Naive B cell (primary cell): ENCODE measurements around the gene NTRK3. TPM values are rescaled to one million over a fixed set of nuclear protein-coding genes. Genes with fewer than 3 reads are reported as not detected.

Experiments used
- ATAC-seq, 2 donors: fragments of 150-1000 bp; cut with Tn5 transposase; 2 replicates each; pipeline ENCODE4 v1.10.0; 2021; ENCODE audit warnings: low read depth in 2 of 2, mild to moderate bottlenecking in 2 of 2, moderate library complexity in 2 of 2
- DNase-seq: peaks from one replicate; pipeline ENCODE4 v3.0.0; 2022
- H3K27ac Mint-ChIP-seq, 6 donors: one replicate each; pipeline ENCODE4 v1.8.0; 2020 to 2022; ENCODE audit warnings: mild to moderate bottlenecking in 6 of 6, mixed read lengths in 6 of 6, moderate library complexity in 5 of 6, inconsistent platforms in 2 of 6
- H3K27me3 Mint-ChIP-seq, 3 donors: one replicate each; pipeline ENCODE4 v1.8.0; 2021 to 2022; ENCODE audit warnings: mixed read lengths in 3 of 3, mild to moderate bottlenecking in 1 of 3
- H3K36me3 Mint-ChIP-seq, 2 donors: one replicate each; pipeline ENCODE4 v1.8.0; 2020 to 2022; ENCODE audit warnings: mixed read lengths in 2 of 2, inconsistent platforms in 1 of 2, mild to moderate bottlenecking in 1 of 2
- H3K4me1 Mint-ChIP-seq, 3 donors: one replicate each; pipeline ENCODE4 v1.8.0; 2020 to 2022; ENCODE audit warnings: mixed read lengths in 3 of 3, inconsistent platforms in 1 of 3, mild to moderate bottlenecking in 1 of 3, moderate library complexity in 1 of 3
- H3K4me3 Mint-ChIP-seq, 8 donors: one replicate each; pipeline ENCODE4 v1.8.0; 2020 to 2022; ENCODE audit warnings: mild to moderate bottlenecking in 8 of 8, mixed read lengths in 8 of 8, moderate library complexity in 8 of 8, inconsistent platforms in 2 of 8
- H3K9me3 Mint-ChIP-seq, 7 donors: one replicate each; pipeline ENCODE4 v1.8.0; 2020 to 2022; ENCODE audit warnings: mixed read lengths in 7 of 7, mild to moderate bottlenecking in 5 of 7, inconsistent platforms in 2 of 7, moderate library complexity in 1 of 7
- polyA plus RNA-seq, 6 donors: library from polyadenylated mRNA; unstranded; fragments of 300-500 nt; fragmentation: Illumina TruSeq; gene quantifications; one replicate each; pipeline ENCODE4 v1.2.3, GENCODE V29; 2021; ENCODE audit warnings: low read depth in 6 of 6

NTRK3 gene
- polyA plus RNA-seq, 6 donors from 2014 or later = not detected

DNA sequence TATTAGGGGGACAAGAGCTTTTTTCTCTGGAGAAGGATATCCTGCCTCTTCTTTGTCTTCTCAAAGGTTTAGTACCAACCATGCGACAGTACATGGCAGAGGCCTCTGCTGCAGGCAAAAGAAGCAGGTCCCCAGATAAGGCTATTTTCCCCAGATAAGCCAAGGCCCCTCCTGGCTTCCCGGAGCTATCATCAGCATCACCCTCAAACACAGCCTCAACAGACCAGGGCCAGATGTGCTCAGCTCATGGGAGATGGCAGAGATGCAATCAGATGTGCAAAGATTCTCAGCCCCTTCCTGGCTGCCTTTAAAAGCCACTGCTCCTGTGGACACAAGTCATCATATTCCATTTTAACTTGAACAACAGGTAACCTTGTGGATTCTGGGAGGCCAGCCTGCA lies 49.0 kb downstream of the NTRK3 start:
- DNase-seq = no peak
- ATAC-seq = no peak
- H3K36me3 Mint-ChIP-seq = no peaks in the 10 kb centered on the region
- peaks cover 9 to 26% (median 16%) of the 10 kb centered on the region in 3 donors for H3K27me3 Mint-ChIP-seq
- H3K9me3 Mint-ChIP-seq = peaks cover 0 to 2% (median 0%) of the 10 kb centered on the region in 7 donors
- no peak overlapping the region for H3K27ac Mint-ChIP-seq
- H3K4me3 Mint-ChIP-seq = no peak overlapping the region
- H3K4me1 Mint-ChIP-seq = no peaks in the 10 kb centered on the region

DNA sequence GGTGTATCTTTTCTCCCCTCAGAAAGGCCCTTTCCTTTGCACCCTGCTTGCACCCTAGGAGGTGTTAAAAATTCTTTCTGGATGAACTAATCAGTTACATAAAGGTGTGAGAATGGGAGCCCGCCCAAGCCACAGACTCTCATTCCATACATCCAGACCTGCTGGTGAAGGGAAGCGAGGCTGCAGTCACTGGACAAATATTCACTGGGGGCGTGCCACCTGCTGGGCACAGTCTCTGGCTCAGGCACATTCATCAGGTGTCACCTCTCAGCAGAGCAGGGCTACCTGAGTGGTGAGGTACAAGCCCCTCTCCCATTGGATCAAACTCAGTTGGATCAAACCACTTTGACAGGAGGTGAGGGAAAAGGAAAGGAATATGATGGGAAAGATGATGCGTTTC lies 52.0 kb downstream of the NTRK3 start:
- ATAC-seq = no peak
- H3K27me3 Mint-ChIP-seq = peaks cover 9 to 33% (median 28%) of the 10 kb centered on the region in 3 donors
- H3K27ac Mint-ChIP-seq = peak overlapping the region in 1 of 6 donors; percentile 1
- H3K36me3 Mint-ChIP-seq = no peaks in the 10 kb centered on the region
- DNase-seq = no peak
- H3K4me1 Mint-ChIP-seq = no peaks in the 10 kb centered on the region
- H3K9me3 Mint-ChIP-seq = peaks cover 0 to 4% (median 0%) of the 10 kb centered on the region in 7 donors
- no peak overlapping the region for H3K4me3 Mint-ChIP-seq

DNA sequence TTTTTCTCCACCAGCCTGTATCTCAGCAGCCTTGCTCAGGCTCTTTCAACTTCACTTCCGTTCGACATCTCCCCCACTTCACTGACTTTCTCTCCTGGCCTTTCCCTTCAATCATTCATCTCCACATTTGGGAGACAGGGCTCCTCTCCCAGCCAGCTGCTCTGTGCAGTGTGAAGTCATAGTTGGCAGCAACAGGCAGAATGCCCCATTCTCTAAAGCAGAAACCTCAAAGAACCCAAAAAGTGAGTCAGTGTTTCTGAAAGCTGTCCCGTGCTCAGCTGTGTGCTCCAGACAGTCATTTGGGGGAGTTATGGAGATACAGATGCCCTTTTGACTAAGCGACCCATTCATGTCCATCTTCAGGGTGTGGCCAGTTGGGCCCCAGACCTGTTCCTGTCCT lies 54.3 kb downstream of the NTRK3 start:
- H3K27ac Mint-ChIP-seq = peak overlapping the region in 1 of 6 donors; percentile 2
- peaks cover 0 to 5% (median 2%) of the 10 kb centered on the region in 7 donors for H3K9me3 Mint-ChIP-seq
- H3K36me3 Mint-ChIP-seq = no peaks in the 10 kb centered on the region
- peaks cover 2 to 28% (median 18%) of the 10 kb centered on the region in 3 donors for H3K27me3 Mint-ChIP-seq
- H3K4me1 Mint-ChIP-seq = no peaks in the 10 kb centered on the region
- no peak for DNase-seq
- no peak overlapping the region for H3K4me3 Mint-ChIP-seq
- no peak for ATAC-seq

DNA sequence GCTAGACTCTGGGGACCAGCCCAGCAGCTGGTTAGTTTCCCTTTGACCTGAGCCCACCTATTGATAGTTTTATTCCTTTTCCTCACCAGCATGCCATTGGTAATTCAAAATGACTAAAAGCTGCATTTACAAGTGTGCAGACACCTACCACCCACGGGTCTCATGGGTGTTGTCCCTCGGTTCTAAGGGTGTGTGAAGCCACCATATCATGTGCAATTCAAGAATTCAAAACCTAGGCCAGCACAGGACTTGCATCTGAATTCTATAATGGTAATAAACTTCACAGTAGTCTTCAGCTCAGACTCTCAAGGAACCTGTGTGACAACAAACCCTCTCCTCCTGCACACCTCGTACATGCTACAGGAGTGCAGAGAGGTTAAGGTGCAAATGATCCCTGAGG lies 55.3 kb downstream of the NTRK3 start:
- no peak overlapping the region for H3K4me3 Mint-ChIP-seq
- H3K27me3 Mint-ChIP-seq = peaks cover 10 to 28% (median 21%) of the 10 kb centered on the region in 3 donors
- no peaks in the 10 kb centered on the region for H3K36me3 Mint-ChIP-seq
- H3K4me1 Mint-ChIP-seq = no peaks in the 10 kb centered on the region
- H3K9me3 Mint-ChIP-seq = peaks cover 0 to 9% (median 3%) of the 10 kb centered on the region in 7 donors
- ATAC-seq = no peak
- no peak overlapping the region for H3K27ac Mint-ChIP-seq
- no peak for DNase-seq

DNA sequence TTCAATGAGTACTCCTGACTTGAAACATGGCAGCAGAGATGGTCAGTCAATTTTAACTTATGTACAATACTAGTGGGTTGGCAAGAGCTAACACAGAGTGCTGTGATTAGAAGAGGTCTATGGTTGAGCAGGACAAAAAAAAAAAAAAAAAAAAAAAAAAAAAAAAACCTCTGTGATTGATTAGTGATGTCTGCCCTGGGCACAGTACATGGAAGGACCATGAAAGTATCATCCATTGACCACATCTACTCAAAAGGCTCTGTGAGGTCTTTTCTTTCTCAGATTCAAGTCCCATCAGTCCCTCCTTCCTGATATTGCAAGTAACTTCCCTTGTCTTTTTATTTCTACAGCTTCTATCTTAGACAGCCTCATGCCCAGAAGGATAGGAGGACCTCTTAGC lies 59.6 kb downstream of the NTRK3 start:
- DNase-seq = no peak
- no peaks in the 10 kb centered on the region for H3K4me1 Mint-ChIP-seq
- peaks cover 15 to 34% (median 27%) of the 10 kb centered on the region in 3 donors for H3K27me3 Mint-ChIP-seq
- no peak for ATAC-seq
- H3K4me3 Mint-ChIP-seq = no peak overlapping the region
- peaks cover 1 to 10% (median 4%) of the 10 kb centered on the region in 7 donors for H3K9me3 Mint-ChIP-seq
- H3K27ac Mint-ChIP-seq = no peak overlapping the region
- no peaks in the 10 kb centered on the region for H3K36me3 Mint-ChIP-seq

DNA sequence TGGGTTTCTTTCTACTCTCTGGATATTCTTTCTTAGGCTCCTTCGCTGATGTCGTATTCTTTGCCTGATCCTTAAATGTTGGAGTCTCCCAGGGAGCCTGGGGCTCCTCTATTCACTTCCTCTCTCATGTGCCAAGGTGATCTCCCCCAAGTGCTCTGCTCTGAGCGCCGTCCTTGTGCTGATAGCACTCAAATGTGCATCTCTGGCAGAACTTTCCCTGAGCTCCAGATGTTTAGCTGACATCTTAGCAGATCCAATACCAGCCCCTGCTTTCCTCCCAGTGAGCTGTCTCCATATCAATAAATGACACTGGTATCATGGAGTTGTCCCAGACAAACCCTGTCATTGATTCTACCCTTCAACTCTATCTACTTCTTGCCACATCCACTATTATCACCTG lies 62.4 kb downstream of the NTRK3 start:
- Mint-ChIP-seq H3K27me3 (peaks cover 9 to 32% (median 27%) of the 10 kb centered on the region in 3 donors), H3K4me3 (no peak overlapping the region), H3K27ac (no peak overlapping the region), H3K9me3 (peaks cover 0 to 10% (median 3%) of the 10 kb centered on the region in 7 donors), H3K36me3 (no peaks in the 10 kb centered on the region), H3K4me1 (no peaks in the 10 kb centered on the region)
- DNase-seq (no peak), ATAC-seq (no peak)

DNA sequence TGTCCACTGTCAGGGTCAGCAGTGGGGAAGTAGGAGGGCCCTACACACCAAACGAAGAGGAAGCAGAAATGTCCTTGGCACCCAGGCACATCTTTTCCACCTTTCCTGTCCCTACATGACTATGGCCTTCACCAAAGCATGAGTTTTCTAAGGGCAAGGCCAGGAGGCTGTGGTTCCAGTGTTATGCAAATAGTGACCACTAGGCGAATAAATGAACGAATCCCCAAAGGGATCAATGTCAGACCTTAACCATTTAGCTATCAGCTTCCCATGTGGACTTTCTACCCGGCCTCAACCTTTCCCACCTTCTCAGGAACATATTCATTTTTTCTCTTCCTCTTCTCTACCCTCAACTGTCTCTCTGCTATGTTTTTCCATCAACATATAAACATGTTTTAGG lies 63.1 kb downstream of the NTRK3 start:
- DNase-seq = no peak
- H3K36me3 Mint-ChIP-seq = no peaks in the 10 kb centered on the region
- no peak overlapping the region for H3K27ac Mint-ChIP-seq
- no peaks in the 10 kb centered on the region for H3K4me1 Mint-ChIP-seq
- peaks cover 9 to 31% (median 27%) of the 10 kb centered on the region in 3 donors for H3K27me3 Mint-ChIP-seq
- H3K4me3 Mint-ChIP-seq = no peak overlapping the region
- ATAC-seq = no peak
- H3K9me3 Mint-ChIP-seq = peaks cover 0 to 10% (median 3%) of the 10 kb centered on the region in 7 donors

DNA sequence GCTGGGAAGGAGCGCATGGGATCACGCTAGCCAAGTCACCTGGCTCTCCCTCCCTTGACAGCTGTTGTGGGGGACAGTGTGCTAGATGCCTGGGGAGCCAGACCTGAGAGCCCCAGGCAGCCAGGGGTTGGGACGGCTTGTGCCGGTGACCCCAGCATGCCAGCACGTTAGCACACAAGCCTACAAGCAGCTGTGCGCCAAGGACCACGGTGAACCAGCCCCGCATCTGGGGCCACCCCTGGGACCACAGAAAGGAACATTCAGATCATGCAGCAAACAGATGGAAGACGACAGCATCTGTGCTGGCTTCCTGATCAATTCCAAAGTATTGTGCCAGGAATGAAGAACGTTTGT lies 64.8 kb downstream of the NTRK3 start:
- peaks cover 8 to 26% (median 20%) of the 10 kb centered on the region in 3 donors for H3K27me3 Mint-ChIP-seq
- DNase-seq (no peak), ATAC-seq (no peak)
- H3K4me3 Mint-ChIP-seq = no peak overlapping the region
- no peak overlapping the region for H3K27ac Mint-ChIP-seq
- H3K4me1 Mint-ChIP-seq = no peaks in the 10 kb centered on the region
- no peaks in the 10 kb centered on the region for H3K36me3 Mint-ChIP-seq
- H3K9me3 Mint-ChIP-seq = peaks cover 0 to 6% (median 0%) of the 10 kb centered on the region in 7 donors

DNA sequence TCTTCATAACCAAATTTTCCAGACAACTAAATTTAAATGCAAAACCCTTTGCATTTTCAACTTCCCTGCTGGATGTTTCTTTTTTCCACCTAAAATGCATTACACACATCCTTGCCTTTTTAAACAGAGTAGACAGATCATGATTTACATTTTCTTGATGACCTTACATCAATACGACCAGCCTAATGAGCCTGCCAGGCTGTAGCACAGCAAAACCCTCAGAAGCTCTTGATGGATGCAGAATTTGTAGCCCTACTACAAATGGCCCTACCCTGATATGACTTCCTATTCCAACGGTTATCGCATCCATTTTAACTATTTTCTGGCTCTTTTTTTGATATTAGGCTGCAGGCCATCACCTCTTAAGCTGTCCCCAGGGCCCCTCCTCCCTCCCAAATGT lies 66.3 kb downstream of the NTRK3 start:
- DNase-seq (no peak), ATAC-seq (no peak)
- H3K9me3 Mint-ChIP-seq = peaks cover 0 to 5% (median 0%) of the 10 kb centered on the region in 7 donors
- H3K4me1 Mint-ChIP-seq = no peaks in the 10 kb centered on the region
- H3K27ac Mint-ChIP-seq = peak overlapping the region in 1 of 6 donors; percentile 27
- no peaks in the 10 kb centered on the region for H3K36me3 Mint-ChIP-seq
- peaks cover 7 to 35% (median 16%) of the 10 kb centered on the region in 3 donors for H3K27me3 Mint-ChIP-seq
- no peak overlapping the region for H3K4me3 Mint-ChIP-seq

DNA sequence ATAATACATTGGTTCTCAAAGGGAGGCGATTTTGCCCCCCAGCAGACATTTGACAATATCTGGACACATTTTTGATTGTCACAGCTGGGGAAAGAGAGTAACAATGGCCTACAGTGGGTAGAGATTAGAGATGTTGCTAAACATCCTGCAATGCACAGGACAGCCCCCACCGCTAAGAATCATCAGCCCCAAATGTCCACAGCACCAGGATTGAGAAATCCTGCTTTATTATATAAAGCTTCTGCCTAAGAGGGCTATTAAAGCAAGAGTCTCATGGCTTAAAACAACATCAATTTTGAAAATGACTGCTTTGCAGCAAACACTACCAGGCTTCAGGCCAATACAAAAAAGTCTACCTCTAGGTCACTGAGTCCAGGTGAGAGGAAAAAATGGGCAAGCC lies 68.2 kb downstream of the NTRK3 start:
- Mint-ChIP-seq H3K27me3 (peaks cover 7 to 30% (median 24%) of the 10 kb centered on the region in 3 donors), H3K27ac (no peak overlapping the region), H3K9me3 (no peaks in the 10 kb centered on the region), H3K4me1 (no peaks in the 10 kb centered on the region), H3K4me3 (no peak overlapping the region), H3K36me3 (no peaks in the 10 kb centered on the region)
- DNase-seq (no peak), ATAC-seq (no peak)

DNA sequence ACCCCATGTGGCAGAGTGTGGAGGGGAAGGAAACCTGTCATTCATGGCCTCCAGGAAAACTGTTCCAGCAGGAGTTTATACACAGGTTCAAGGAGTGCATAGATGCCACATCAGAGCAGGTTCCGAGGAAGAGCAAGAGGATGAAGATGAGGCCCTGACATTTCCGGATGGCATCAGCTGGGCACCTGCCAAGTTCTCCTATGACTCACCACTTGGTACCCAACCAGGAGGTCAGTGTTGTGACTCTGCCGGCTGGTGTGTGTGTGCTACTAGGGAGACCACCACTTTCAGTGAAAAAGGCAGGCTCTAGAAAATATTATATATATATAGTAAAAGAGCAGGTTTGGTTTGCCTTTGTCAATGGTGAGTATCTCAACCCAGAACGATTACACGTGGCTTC lies 69.3 kb downstream of the NTRK3 start:
- no peak overlapping the region for H3K27ac Mint-ChIP-seq
- ATAC-seq (no peak), DNase-seq (no peak)
- no peaks in the 10 kb centered on the region for H3K9me3 Mint-ChIP-seq
- no peaks in the 10 kb centered on the region for H3K36me3 Mint-ChIP-seq
- peaks cover 4 to 33% (median 27%) of the 10 kb centered on the region in 3 donors for H3K27me3 Mint-ChIP-seq
- H3K4me1 Mint-ChIP-seq = no peaks in the 10 kb centered on the region
- H3K4me3 Mint-ChIP-seq = no peak overlapping the region

DNA sequence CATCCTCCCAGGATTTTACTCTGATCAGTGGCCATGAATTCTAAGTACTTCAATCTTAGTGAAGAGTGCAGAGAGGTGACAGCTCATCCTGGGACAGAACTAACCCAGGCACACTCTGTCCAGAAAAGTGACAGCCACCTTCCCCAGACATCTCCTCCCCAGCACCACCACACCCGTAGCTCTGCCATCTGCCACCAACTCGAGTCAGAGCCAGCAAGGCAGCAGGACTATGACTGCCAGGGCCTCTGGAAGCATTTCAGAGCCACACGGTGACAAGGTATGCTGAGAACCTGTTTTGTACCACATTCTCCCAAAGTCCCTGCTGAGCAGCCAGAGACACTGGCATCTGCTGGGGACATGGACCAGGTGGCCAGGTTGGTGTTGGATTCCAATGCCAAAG lies 71.0 kb downstream of the NTRK3 start:
- Mint-ChIP-seq H3K4me3 (no peak overlapping the region), H3K27me3 (peaks cover 4 to 31% (median 27%) of the 10 kb centered on the region in 3 donors), H3K27ac (no peak overlapping the region), H3K9me3 (no peaks in the 10 kb centered on the region), H3K4me1 (no peaks in the 10 kb centered on the region), H3K36me3 (no peaks in the 10 kb centered on the region)
- ATAC-seq (no peak), DNase-seq (no peak)

DNA sequence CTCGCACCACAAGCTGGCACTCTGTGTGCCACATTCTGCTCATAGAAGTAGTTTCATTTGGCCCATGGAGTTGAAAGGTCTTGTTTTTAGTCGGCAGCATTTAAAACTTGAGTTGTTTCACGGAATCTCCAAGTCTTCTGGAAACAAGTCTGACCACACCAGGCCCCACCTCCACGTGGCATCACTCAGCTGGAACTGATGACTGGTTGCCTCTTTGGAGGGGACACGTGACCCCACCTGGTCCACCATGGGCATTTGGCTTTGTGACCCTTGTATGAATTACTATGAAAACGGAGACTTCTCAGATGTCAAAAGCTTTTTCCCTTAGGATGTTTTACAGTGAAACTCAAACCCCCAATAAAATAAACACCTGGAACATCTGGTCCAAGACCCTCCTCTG lies 74.9 kb downstream of the NTRK3 start:
- DNase-seq = no peak
- no peak overlapping the region for H3K4me3 Mint-ChIP-seq
- no peaks in the 10 kb centered on the region for H3K9me3 Mint-ChIP-seq
- no peaks in the 10 kb centered on the region for H3K36me3 Mint-ChIP-seq
- peak overlapping the region in 1 of 6 donors; percentile 49 for H3K27ac Mint-ChIP-seq
- H3K4me1 Mint-ChIP-seq = peaks cover 16 to 18% (median 18%) of the 10 kb centered on the region in 3 donors
- H3K27me3 Mint-ChIP-seq = peaks cover 4 to 36% (median 27%) of the 10 kb centered on the region in 3 donors
- ATAC-seq = no peak

DNA sequence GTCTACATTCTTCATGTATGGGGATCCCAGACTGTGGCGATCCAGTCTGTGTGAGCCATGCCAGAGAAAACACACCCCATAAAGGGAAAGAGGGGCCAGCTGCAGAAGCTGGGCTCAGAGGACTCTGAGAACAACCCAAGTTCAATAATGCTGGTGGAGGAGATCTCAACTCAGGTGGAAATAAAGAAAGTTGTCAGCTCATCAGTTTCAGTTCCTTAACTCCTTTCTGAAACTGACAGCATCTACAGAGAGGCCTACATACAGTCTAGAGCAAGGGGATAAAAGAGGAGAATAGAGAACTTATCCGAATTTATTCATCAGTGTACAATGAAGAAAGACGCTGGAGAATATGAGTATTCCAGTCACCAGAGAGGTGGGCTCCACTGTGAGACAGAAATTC lies 77.0 kb downstream of the NTRK3 start:
- H3K36me3 Mint-ChIP-seq = no peaks in the 10 kb centered on the region
- H3K27ac Mint-ChIP-seq = peak overlapping the region in 5 of 6 donors; percentile 8 to 71 (median 19)
- H3K27me3 Mint-ChIP-seq = peaks cover 0 to 25% (median 23%) of the 10 kb centered on the region in 3 donors
- DNase-seq = no peak
- no peak overlapping the region for H3K4me3 Mint-ChIP-seq
- no peaks in the 10 kb centered on the region for H3K9me3 Mint-ChIP-seq
- H3K4me1 Mint-ChIP-seq = peaks cover 16 to 18% (median 18%) of the 10 kb centered on the region in 3 donors
- peak; percentile 54 to 59 for ATAC-seq

DNA sequence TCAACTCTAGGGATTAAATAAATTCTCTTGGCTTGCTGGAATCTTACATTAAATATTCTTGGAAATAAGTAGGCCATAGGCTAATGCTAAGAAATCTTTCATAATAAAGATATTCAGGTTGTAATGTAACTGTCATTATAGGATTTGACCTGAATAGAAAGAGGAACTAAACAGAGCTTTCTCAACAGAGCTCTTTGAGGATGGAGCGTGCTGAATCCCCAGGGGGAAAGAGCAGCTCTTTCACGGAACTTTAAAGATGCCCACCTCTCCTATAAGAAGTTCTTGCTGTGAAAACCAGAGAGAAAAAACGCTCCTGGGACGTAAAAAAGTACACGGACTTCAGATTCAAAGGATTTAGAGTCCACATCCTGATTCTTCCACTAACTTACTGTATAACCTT lies 77.9 kb downstream of the NTRK3 start:
- H3K27ac Mint-ChIP-seq = peak overlapping the region in 1 of 6 donors; percentile 37
- H3K36me3 Mint-ChIP-seq = no peaks in the 10 kb centered on the region
- peaks cover 0 to 17% (median 14%) of the 10 kb centered on the region in 3 donors for H3K27me3 Mint-ChIP-seq
- ATAC-seq (peak; percentile 27 to 38), DNase-seq (no peak)
- no peaks in the 10 kb centered on the region for H3K9me3 Mint-ChIP-seq
- no peak overlapping the region for H3K4me3 Mint-ChIP-seq
- peaks cover 16 to 18% (median 18%) of the 10 kb centered on the region in 3 donors for H3K4me1 Mint-ChIP-seq
